NCI-H1048 (cell line): Measurements from ENCODE around the gene COQ4.
"Not testable (repeated sequence)": the region's sequence is repeated elsewhere in the genome, so short reads cannot be mapped to it uniquely, and the experiment has no call there.

Experiments used
- DNase-seq: peaks from one replicate; lab custom pipeline; 2025; lab: John Stamatoyannopoulos, UW

Gene COQ4

DNA sequence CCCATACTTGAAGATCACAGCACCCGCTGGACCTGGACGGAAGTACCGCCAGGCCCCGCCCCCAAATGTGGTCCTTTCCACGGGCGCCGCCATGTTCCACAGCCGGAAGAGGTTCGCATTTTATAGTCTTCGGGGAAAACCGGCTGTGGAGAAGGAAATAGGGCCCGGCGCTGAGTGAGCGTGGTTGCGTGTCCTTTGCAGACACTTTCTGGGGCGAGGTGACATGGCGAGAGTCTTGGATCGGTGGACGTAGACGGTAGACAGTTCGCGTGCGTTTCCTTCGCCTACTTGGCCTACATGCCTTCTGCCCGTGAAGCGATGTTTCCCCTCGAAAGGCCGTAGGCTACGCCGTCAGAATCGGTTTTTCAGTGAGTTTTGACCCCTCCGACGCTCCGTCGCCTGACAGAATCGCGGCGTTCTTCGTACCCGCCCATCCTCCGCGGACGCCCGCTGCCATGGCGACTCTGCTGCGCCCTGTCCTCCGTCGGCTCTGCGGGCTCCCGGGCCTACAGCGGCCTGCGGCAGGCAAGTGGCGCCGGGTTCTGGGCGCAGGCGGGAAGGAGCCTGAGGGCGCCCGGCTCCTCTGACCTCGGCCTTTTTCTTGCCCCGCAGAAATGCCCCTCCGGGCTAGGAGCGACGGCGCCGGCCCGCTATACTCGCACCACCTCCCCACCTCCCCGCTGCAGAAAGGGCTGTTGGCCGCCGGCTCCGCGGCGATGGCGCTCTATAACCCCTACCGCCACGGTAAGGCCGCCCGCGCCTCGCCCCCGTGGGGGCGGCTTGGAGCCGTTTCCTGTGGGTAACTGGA, at the start of gene COQ4, which contains the start of gene TRUB2:
Gene COQ4, plus strand, starts transcription at position 436 of the 808 bp plus-strand sequence. Its CDS starts 20 bp downstream, at position 456.
Gene TRUB2, minus strand, starts transcription at position 44 of the 808 bp plus-strand sequence. Its CDS starts 39 bp downstream, at position 5.
- DNase-seq, result peak; percentile 93

GRCh38 chr9:128274245-128274644, 48.4 kb upstream of the COQ4 start:
- DNase-seq, result no peak

GRCh38 chr9:128275198-128276007, 47.2 kb upstream of the COQ4 start, which contains the start of gene GOLGA2:
Gene GOLGA2, minus strand, starts transcription at chr9:128276007. Its CDS starts 31 bp downstream, at chr9:128275976.
- DNase-seq, result no peak

GRCh38 chr9:128276008-128276573, 46.5 kb upstream of the COQ4 start, which contains the start of gene SWI5:
Gene SWI5, plus strand, starts transcription at chr9:128276276.
- peak; percentile 96 for DNase-seq

DNA sequence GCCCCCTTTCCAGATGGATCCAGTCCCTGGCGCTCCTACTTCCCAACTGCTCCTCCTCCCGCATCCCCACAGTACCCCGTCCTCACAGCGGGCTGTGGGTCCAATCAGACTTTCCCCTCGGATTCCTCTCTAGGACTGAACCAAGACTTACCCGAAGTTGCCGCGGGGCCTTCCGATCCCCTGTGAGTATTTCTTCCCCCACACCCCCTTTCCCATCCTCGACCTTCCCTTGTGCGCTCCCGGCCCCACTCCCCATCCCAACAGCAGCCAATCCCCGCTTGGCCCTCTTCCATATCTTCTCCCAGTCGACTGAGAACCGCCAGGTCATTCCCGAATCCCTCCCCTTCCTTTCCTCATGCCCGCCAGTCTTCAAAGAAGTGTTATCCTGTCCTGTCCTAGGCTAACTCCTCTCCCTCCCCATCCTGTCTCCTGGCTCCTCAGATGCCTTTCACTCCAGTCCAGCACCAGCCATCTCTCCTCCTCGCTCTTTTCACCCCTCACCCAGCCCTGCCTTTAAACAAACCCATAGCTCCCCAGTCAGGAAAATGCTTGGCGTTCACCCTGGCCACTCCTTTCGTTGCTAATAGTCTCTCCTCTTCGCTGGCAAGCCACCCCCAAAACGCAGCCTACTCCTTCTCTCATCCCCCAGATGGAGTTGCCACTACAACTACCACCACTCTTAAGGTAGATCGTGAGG, 45.9 kb upstream of the COQ4 start:
- DNase-seq, result no peak

DNA sequence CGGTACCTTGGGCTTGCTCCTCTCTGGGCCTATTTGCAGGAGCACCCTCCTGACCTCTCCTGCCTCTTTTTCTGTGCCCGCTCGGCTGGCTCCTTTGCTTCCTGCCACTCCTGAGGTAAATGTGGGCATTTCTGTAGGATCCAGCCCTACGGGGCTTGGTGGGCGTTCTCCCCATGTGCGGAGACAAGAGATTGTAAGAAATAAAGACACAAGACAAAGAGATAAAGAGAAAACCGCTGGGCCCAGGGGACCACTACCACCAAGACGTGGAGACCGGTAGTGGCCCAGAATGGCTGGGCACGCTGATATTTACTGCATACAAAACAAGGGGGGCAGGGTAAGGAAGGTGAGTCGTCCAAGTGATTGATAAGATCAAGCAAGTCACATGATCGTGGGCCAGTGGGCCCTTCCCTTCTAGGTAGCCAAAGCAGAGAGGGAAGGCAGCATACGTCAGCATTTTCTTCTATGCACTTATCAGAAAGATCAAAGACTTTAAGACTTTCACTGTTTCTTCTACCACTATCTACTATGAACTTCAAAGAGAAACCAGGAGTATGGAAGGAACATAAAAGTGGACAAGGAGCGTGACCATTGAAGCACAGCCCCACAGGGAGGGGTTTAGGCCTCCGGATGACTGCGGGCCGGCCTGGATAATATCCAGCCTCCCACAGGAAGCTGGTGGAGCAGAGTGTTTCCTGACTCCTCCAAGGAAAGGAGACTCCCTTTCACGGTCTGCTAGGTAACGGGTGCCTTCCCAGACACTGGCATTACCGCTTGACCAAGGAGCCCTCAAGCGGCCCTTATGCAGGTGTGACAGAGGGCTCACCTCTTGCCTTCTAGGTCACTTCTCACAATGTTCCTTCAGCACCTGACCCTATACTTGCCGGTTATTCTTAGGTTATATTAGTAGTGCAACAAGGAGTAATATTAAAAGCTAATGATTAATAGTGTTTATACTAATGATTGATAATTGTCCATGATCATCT, 43.3 kb upstream of the COQ4 start:
- DNase-seq, result not testable (repeated sequence)

DNA sequence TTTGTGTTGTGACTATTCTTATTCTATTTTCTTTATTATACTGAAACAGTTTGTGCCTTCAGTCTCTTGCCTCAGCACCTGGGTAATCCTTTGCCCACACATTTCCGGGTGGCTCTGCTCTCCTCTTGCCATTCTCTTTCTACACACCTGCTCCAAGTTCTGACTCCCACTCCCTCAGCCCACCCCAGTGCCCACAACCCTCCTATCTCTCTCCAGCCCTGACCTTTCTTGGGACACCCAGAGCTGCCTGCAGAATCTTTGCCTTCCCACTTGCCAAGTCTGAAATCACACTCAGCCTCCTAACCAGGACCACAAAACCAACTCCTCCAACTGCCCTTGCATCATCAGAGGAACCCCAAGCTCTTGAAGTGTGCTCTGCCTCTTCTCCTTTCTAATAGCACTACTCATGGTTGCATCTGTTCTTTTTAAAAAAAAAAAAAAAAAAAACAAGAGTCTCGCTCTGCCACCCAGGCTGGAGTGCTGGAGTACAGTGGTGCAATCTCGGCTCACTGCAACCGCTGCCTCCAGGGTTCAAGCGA, 42.5 kb upstream of the COQ4 start:
- no peak for DNase-seq

DNA sequence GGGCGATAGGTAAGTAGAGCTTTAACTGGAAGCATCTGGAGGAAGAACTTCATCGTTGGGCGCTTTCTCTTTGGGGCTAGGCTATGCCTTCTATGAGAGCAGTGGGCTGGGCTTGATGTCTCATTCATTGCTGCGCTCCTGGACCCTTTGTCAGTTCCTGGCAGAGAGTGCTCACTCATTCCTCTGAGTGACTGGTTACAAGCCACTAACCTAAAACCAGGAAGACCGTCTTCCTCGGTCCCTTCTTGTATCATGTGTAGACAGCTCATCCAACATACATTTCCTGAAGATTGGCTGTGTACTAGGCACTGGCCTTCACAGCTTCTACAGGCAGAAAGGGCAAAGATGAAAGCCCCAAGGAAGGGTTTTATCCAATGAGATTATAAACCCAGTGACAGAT, 40.1 kb upstream of the COQ4 start:
- DNase-seq, result no peak

- no peak for DNase-seq
These were observed 37.4 kb upstream of the COQ4 start for GRCh38 chr9:128285033-128285784.

DNA sequence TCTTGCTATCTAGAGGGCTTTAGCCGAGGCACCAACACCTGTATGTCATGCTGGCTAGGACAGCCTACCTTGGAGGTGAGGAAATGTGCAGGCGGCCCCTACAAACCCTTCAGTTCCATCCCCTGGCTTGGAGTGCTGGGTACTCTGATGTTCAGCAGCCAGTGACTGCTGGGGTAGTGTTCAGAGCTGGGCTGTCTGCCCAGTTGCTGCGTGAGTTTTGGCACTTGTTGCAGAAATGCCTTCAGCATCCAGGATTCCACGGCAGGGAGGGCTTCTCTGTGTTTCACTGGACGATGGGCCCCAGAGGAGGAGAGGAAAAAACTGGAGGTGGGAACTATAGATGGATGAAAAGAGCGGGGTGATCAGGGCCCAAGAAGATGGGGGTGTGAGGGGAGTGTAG, 36.2 kb upstream of the COQ4 start:
- DNase-seq, result no peak

- DNase-seq, result no peak
These were observed 34.2 kb upstream of the COQ4 start for GRCh38 chr9:128288273-128289004.

DNA sequence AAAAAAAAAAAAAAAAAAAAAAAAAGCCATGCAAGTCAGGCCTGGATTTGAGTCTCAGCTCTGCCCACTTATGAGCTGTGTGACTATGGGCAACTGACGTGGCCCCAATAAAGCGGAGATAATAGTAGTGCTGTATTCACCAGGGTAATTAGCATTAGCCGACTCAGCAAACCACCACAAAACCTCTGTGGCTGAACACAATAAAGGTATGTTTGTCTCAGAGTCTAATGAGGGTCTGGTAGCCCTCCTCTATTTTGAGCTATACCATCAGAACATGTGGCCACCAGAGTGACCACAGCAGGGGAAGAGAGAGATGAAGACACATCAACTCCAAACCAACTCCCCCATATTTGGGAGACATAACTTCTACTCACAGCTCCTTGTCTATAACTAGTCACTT, 30.6 kb upstream of the COQ4 start:
- DNase-seq, result no peak

GRCh38 chr9:128293091-128293490, 29.5 kb upstream of the COQ4 start:
- DNase-seq, result no peak

DNA sequence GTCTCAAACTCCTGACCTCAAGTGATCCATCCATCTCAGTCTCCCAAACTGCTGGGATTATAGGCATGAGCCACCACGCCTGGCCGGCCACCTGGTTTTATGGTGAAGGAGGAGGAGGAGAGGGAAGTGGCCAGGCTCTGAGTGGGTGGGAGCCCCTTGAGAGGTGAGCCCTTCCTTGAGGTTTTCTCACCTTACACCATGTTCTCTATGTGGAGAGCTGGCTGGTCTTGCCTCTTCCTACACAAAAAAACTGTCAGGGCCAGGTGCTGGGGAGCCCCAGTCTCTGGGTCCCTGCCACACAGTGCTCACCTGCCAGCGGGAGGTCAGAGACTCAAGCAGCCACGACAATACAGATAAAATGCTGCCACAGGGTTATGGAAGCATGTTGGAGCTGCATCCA, 28.5 kb upstream of the COQ4 start:
- DNase-seq, result no peak

- DNase-seq, result no peak
These were observed 26.1 kb upstream of the COQ4 start for GRCh38 chr9:128296340-128297220.

DNA sequence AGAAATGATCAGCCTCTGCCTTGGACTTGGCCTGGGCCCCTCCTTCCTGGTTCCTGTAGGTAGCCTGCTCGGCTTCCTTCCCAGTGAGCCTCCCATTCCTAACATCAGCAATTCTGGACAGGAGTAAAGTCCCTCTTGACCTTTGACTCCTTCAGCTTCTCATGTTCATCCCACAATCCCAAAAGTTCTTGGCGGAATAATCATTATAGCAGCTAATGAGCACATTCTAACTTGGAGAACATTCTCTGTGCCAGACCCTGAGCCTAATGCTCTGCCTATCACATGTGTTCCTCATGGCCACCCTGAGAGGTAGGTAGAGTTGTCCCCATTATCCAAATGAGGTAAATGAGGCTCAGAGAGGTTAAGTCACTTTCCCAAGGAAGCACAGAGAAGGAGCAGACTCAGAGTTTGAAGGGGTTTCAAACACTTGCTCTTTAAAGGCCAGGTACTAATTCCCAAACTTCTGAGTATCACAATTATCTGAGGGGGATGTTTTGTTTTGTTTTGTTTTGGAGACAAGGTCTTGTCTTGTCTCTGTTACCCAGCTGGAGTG, 25.3 kb upstream of the COQ4 start:
- no peak for DNase-seq
